Activated T-cell treated with anti-CD3 and anti-CD28 coated beads for 24 hours (primary cell): ENCODE results near the gene NRN1.
"Not testable (repeated sequence)": the region's sequence is repeated elsewhere in the genome, so short reads cannot be mapped to it uniquely, and the experiment has no call there.

Experiments used
- DNase-seq: peaks from one replicate; pipeline ENCODE4 v3.0.0-alpha.2; 2020; ENCODE audit warnings: low read depth

NRN1 gene

GRCh38 chr6:5981126-5982026 is 25.3 kb downstream of the NRN1 start:
- DNase-seq = no peak

GRCh38 chr6:5979650-5980420 is 26.9 kb downstream of the NRN1 start:
- DNase-seq = no peak

GRCh38 chr6:5976811-5977210 is 29.9 kb downstream of the NRN1 start:
- no peak for DNase-seq

GRCh38 chr6:5968817-5969734 is 37.6 kb downstream of the NRN1 start:
- no peak for DNase-seq

GRCh38 chr6:5968036-5968435 is 38.7 kb downstream of the NRN1 start:
- not testable (repeated sequence) for DNase-seq

- no peak for DNase-seq
Measured at GRCh38 chr6:5967594-5967993, 39.1 kb downstream of the NRN1 start.

GRCh38 chr6:5962794-5963193 is 43.9 kb downstream of the NRN1 start:
- DNase-seq = no peak

- DNase-seq = no peak
Measured at GRCh38 chr6:5961836-5962235, 44.9 kb downstream of the NRN1 start.

GRCh38 chr6:5960456-5960855 is 46.3 kb downstream of the NRN1 start:
- no peak for DNase-seq

GRCh38 chr6:5958921-5959320 is 47.8 kb downstream of the NRN1 start:
- no peak for DNase-seq

- DNase-seq = no peak
Measured at GRCh38 chr6:5956939-5957338, 49.8 kb downstream of the NRN1 start.

- DNase-seq = no peak
Measured at GRCh38 chr6:5950361-5950785, 56.4 kb downstream of the NRN1 start.
